HG02798 (cell line): ENCODE results near the gene CDK5RAP3.

ENCODE experiments used
- ATAC-seq: cut with Tn5 transposase; IDR thresholded peaks from one replicate; pipeline ENCODE4 v1.9.1; 2021; ENCODE audit warnings: mild to moderate bottlenecking; ENCODE audit not compliant: unreplicated experiment, poor library complexity

CDK5RAP3 gene

DNA sequence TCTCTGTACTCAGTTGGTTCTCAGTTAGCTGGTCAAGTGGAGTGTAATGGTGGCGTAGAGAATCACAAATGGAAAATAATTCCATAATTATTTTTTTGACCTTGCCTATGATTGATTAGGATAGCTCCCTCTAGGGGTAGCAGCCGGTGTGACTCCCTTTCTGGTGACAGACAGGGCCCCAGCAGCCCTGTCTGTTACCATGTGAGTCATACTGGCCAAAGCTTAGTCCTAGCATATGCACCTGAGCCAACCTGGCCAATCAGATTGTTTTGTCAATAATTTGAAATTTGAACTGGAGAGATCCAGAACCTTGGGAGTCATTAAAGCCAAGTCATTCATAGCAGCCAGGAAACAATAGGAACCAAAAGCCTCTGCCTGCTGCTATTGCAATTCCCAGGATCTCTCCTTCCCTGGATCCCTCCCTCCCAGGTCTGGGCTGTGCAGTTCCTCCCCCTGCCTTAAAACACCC, 23.9 kb upstream of the CDK5RAP3 start:
- peak; percentile 65 for ATAC-seq

- ATAC-seq, result no peak
These were observed 22.2 kb upstream of the CDK5RAP3 start for GRCh38 chr17:47948706-47949196.

- ATAC-seq, result peak; percentile 76
These were observed 21.6 kb upstream of the CDK5RAP3 start for GRCh38 chr17:47949197-47949759.

DNA sequence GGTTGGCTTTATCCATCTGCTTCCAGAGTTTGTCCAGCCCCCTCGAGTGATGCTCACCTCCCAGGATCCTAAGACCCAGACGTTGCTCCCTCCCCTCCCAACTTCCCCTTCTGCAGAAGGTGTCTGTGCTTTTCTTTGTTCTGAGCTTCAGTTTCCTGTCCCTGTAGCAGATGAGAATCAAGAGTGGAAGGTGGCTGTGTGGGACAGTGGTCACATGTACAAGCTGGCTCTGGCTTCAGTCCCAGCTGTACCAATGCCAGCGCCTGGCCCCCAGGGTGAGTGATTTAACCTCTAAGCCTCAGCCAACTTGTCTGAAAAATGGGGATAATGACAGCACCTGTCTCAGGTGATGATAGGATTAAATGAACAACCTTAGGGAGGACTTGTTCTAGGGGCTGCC, 21.0 kb upstream of the CDK5RAP3 start:
- ATAC-seq, result peak; percentile 30

GRCh38 chr17:47950448-47950847, 20.5 kb upstream of the CDK5RAP3 start:
- no peak for ATAC-seq

- no peak for ATAC-seq
These were observed 18.5 kb upstream of the CDK5RAP3 start for GRCh38 chr17:47952171-47953021.

- no peak for ATAC-seq
These were observed 17.0 kb upstream of the CDK5RAP3 start for GRCh38 chr17:47953909-47954308.

DNA sequence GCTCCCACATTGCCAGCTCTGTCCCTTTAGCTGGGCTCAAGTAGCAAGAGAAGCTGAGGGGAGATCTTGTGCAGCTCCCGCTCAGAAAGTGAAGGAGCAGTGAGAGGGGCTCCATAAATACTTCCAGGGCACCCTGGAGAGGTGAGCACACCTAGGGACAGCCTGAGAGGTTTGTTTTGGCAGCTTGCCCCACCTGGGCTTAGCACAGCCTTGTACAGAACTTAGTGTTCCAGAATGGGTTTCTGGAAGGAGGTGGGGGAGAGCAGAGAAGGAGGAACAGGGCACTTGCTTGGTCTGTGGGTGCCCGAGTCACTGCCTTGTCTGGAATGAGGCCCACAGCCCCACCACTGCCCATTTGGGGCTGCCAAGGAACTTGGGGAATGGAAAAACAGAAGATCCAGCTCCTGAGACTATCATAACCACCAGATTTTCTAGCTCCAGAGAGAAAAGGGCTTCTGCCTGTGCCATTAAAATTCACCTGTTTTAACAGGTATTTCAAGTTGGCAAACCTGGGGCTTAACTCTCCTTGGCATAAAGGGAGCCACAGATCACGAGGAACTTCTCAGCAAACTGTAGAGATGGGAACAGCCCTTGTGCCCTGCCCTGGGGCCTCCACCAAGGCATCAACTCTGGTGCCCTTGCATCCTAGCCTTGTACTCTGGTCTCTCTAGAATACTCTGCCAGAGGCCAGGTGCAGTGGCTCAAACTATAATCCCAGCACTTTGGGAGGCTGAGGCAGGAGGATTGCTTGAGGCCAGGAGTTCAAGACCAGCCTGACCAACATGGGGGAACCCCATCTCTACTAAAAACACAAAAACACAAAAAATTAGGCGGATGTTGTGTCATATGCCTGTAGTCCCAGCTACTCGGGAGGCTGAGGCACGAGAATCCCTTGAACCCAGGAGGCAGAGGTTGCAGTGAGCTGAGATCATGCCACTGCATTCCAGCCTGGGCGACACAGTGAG, 15.1 kb upstream of the CDK5RAP3 start:
- no peak for ATAC-seq

- ATAC-seq, result no peak
These were observed 13.9 kb upstream of the CDK5RAP3 start for GRCh38 chr17:47956791-47957590.

DNA sequence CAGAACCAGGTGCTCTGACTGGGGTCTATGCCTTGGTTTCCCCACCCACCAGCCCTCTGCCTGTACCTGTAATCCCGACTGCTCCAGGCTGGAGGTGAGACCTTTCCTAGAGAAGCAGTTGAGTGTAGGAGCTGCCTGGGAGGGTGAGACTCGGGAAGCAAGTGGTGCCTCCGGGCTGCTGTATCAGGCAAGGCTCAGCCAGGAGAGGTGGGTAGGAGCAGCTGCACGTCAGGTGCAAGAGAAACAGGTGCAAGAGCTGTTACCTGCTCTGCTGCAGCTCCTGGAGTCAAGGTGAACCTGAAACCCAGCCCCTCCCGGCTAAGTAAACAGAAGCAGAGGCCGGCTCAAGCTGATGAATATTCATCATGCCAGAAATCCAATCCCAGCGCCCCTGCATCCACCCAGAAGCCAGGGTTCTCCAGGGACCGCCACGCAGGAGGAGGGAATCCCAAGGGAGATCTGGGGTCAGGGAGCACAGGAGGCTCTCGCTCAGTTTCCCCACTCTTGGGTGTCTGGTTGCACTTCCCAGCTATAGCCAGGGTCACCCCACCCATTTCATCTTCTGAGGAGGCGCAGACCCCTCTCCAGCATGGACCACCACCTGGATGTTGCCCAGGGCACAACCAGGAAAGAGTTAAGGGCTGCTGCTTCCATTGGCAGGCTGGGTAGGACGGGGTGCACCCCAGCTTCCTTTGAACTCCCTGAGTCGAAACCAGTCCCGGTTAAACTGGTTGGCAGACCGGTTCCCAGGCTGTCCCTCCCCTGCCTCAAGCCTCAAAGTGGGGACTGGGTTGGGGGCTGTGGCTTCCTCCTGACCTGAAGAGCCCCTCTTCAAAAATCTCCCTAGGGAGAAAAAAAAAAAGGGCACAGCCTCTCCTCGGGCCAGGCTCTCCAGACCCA, 13.1 kb upstream of the CDK5RAP3 start, which contains the start of gene PRR15L:
TSS of gene PRR15L (minus strand) at position 293 of the 900 bp plus-strand sequence. CDS start 4,649 bp downstream, outside the sequence.
- ATAC-seq, result no peak

DNA sequence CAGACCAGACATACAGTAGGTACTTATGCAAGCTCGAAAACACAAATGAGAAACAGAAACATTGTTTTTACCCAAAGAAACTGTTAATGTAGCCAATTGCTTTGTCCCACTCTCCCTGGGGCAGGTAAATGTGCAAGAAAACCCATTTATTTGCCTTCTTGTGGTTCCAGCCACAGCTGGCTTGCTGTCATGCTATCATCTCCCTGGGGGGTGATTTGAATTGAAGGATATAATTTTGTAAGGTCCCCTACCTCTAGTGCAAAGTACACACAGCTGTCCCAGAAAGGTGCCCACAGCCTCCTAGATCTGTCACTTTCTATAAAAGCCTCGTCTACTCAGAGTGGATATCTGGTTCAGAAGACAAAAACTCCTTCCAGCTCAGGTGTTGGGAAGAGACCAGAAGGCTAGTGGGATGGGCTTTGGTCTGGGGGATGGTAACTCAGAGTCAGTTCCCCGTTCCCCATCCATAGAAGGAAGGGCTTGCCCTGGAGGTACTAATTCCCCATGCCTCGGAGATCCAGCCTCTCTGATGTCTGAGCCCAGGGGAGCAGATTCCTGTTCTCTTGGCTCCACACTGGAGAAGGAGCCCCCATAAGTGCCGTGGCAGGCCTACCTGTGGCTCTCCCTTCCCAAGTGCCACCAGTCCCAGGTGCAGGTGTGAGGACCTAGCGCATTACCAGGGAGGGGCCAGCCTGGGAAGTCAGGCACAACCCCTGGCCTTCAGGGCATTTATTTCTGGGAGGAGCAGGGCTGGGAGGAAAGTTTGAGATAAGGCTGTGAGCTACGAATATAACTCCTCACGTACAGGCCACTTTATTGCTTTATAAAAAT, 10.9 kb upstream of the CDK5RAP3 start:
- no peak for ATAC-seq

- ATAC-seq, result no peak
These were observed 9.5 kb upstream of the CDK5RAP3 start for GRCh38 chr17:47961406-47961805.

- ATAC-seq, result no peak
These were observed 8.0 kb upstream of the CDK5RAP3 start for GRCh38 chr17:47962901-47963300.

GRCh38 chr17:47964856-47965255, 6.1 kb upstream of the CDK5RAP3 start:
- ATAC-seq, result no peak

DNA sequence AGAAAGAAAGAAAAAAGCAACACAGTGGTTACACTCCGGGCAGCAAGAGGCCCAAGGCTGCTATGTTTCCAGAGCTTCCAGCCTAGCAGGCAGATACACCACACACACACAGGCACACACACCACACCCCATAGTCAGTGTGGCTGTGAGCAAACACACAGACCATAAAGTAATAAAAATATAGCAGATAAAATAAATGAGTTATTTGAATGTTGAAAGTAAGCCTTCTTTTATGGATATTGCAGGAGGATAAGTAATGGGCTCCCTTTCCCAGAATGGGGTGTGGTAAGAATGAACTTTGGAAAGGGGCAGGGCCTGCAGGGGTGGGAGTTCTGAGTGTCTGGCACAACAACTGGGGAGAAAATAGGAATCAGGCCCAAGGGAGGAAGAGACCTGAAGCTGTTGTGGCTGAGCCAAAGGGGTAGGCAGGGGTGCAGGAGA, 4.8 kb upstream of the CDK5RAP3 start:
- ATAC-seq, result no peak

DNA sequence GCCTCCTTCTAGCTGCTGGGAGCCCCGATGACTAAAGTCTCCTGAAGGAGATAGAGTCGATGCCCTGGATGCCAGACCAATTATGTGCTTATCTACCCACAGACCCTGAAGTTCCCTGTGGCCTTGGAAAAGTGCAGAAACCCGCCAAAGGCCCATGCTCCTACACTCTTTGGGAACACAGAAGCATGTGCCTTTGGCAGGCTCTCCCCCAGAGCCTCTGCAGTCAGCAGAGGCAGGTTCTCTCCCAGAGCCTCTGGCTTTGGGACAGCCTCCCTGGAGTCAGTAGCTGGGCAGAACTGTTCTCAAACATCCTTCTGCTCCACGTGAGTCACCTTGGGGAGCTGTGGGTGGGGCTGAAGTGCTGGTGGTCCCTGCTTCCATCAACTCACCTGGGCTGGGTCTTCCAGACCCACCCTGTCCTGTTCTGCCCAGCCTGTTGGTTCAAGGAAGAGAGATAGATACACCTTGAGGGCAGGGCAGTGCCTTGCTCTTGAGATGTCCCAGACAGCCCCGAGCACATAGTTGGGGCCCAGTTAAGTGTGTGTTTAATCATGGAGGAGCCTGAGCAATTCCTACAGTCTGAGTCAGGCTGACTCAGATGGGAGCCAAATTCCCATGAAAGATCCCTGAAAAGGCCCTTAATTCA, 3.2 kb upstream of the CDK5RAP3 start:
- ATAC-seq, result no peak

DNA sequence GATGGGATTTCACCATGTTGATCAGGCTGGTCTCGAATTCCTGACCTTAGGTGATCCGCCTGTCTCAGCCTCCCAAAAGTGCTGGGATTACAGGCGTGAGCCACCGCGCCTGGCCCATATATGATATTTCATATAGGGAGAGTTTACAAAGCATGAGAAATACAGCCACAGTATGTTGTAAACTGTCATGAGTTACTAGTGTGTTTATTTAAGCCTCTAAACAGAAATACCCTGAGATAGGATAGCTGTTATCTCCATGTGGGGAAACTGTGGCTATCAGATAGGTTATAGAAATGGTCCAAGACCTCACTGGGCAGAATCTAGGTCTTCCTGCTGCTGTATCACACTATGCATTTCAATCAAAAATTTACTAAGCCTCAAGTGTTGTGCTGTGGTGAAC, 2.1 kb upstream of the CDK5RAP3 start:
- ATAC-seq, result no peak
